Neural crest cell (in vitro differentiated cells): ENCODE data around the gene BRPF1. TPM values are rescaled to one million over a fixed set of nuclear protein-coding genes. Genes with fewer than 3 reads are reported as not detected.

Source experiments
- DNase-seq: peaks from one replicate; pipeline ENCODE4 v3.0.0; 2021; ENCODE audit warnings: low read depth, mixed read lengths, low spot score
- H3K27ac Mint-ChIP-seq: one replicate; pipeline ENCODE4 v1.8.0; 2021; ENCODE audit warnings: mild to moderate bottlenecking, mixed read lengths; ENCODE audit not compliant: unreplicated experiment
- H3K27me3 Mint-ChIP-seq: 2 replicates; pipeline ENCODE4 v1.8.0; 2021; ENCODE audit warnings: low read depth, mild to moderate bottlenecking, mixed read lengths
- H3K36me3 Mint-ChIP-seq: 2 replicates; pipeline ENCODE4 v1.8.0; 2021; ENCODE audit warnings: low read depth, mild to moderate bottlenecking, mixed read lengths
- H3K4me1 Mint-ChIP-seq: 2 replicates; pipeline ENCODE4 v1.8.0; 2021; ENCODE audit warnings: mixed read lengths
- H3K4me3 Mint-ChIP-seq: one replicate; pipeline ENCODE4 v1.8.0; 2021; ENCODE audit warnings: mild to moderate bottlenecking, mixed read lengths
- H3K9me3 Mint-ChIP-seq: 2 replicates; pipeline ENCODE4 v1.8.0; 2021; ENCODE audit warnings: mixed read lengths
- total RNA-seq: library from RNA; stranded (reverse); gene quantifications from 2 replicates; pipeline ENCODE4 v1.2.1, GENCODE V29; 2021
- TF ChIP-seq, protein P1 (sequence below): fragments of 200-600 bp; sonication (generic); conservative IDR thresholded peaks from 2 replicates; pipeline ENCODE4 v1.5.0; 2021; ENCODE audit warnings: antibody characterized with exemption, mild to moderate bottlenecking

The BRPF1 gene
- total RNA-seq, 1 donor from 2014 or later = 39.2 TPM

GRCh38 chr3:9703736-9704346 lies 27.7 kb upstream of the BRPF1 start, which contains the start of gene CPNE9:
Gene CPNE9 (plus strand): TSS chr3:9703833. CDS start chr3:9703997, 164 bp downstream.
- H3K36me3 Mint-ChIP-seq = no peaks in the 10 kb centered on the region
- no peak within 1 kb of the TSS for H3K27ac Mint-ChIP-seq
- H3K27me3 Mint-ChIP-seq = peaks cover 54% of the 10 kb centered on the region
- H3K4me3 Mint-ChIP-seq = peak within 1 kb of the TSS; percentile 81
- TF ChIP-seq, protein P1, sequence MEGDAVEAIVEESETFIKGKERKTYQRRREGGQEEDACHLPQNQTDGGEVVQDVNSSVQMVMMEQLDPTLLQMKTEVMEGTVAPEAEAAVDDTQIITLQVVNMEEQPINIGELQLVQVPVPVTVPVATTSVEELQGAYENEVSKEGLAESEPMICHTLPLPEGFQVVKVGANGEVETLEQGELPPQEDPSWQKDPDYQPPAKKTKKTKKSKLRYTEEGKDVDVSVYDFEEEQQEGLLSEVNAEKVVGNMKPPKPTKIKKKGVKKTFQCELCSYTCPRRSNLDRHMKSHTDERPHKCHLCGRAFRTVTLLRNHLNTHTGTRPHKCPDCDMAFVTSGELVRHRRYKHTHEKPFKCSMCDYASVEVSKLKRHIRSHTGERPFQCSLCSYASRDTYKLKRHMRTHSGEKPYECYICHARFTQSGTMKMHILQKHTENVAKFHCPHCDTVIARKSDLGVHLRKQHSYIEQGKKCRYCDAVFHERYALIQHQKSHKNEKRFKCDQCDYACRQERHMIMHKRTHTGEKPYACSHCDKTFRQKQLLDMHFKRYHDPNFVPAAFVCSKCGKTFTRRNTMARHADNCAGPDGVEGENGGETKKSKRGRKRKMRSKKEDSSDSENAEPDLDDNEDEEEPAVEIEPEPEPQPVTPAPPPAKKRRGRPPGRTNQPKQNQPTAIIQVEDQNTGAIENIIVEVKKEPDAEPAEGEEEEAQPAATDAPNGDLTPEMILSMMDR = no peak
- peak; percentile 14 for DNase-seq
- H3K4me1 Mint-ChIP-seq = peaks cover 4% of the 10 kb centered on the region
- H3K9me3 Mint-ChIP-seq = no peaks in the 10 kb centered on the region

DNA sequence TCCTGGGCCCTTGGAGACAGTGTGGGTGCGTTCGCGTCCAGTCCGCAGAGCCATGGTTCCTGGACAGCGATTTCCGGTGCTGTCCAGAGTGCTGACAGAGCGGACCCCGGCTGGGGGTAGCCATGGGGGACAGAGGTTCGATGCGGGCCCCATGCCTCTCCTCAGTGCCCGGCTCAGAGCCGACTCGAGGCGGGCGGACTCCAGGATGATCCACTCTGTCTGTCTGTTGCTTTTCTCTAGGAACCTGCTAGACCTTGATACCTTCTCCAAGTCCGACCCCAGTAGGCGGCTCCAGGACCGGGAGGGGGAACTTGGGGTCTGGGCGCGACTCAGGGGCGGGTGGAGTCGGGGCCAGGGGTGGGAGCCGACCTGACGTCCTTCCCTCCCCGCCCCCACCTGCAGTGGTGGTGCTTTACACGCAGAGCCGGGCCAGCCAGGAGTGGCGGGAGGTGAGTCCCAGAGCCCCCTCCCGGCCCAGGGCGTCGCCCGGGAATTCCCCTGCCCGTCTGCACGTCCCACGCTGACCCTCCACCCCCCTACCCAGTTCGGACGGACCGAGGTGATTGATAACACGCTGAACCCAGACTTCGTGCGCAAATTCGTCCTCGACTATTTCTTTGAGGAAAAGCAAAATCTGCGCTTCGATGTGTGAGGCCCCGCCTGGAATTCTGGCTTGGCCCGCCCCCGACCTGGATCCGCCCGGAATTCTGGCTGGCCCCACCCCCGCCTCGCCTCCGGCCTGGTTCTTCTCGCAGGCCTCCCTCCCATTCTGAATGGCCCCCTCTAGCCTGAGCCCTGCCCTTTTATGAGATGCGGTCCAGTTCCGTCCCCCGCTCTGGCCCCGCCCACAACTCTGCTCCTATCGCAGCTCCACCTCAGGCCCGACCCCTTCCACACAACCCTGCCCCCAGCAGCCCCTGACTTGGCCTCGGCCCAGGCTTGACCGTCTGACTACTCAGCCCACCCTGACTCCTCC lies 26.9 kb upstream of the BRPF1 start:
- TF ChIP-seq, protein P1 = no peak
- Mint-ChIP-seq H3K4me3 (peak overlapping the region; percentile 81), H3K27ac (no peak overlapping the region), H3K4me1 (peaks cover 4% of the 10 kb centered on the region), H3K27me3 (peaks cover 54% of the 10 kb centered on the region), H3K36me3 (no peaks in the 10 kb centered on the region), H3K9me3 (no peaks in the 10 kb centered on the region)
- peak; percentile 59 for DNase-seq

DNA sequence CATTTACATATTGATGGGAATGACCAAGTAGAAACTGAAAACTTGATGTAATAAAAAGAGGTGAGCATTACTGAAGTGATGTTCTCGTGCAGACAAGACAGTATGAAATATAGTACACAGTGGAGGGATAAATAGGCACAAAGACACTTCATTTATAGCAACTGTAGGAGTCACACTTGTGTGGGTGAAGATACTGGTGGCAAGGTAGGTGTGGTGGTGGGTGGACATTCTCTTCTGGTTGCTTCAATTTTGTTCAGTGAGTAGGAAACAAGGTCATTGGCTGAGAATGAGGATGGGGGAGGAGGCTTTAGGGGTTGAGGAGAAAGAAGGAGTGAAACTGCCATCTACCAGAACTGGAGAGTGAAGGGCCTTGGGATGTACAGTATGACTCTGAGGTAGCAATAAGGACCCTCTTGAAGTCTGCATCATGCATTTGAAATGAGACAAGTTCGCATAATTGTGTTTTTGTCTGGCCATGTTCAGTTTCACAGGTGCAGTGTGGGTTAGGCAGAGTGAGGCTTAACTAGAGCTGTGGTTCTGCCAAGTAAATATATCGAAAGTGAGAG lies 21.3 kb upstream of the BRPF1 start:
- no peaks in the 10 kb centered on the region for H3K36me3 Mint-ChIP-seq
- no peak overlapping the region for H3K27ac Mint-ChIP-seq
- no peaks in the 10 kb centered on the region for H3K4me1 Mint-ChIP-seq
- no peak for DNase-seq
- H3K4me3 Mint-ChIP-seq = no peak overlapping the region
- no peaks in the 10 kb centered on the region for H3K9me3 Mint-ChIP-seq
- TF ChIP-seq, protein P1 = no peak
- peaks cover 57% of the 10 kb centered on the region for H3K27me3 Mint-ChIP-seq

DNA sequence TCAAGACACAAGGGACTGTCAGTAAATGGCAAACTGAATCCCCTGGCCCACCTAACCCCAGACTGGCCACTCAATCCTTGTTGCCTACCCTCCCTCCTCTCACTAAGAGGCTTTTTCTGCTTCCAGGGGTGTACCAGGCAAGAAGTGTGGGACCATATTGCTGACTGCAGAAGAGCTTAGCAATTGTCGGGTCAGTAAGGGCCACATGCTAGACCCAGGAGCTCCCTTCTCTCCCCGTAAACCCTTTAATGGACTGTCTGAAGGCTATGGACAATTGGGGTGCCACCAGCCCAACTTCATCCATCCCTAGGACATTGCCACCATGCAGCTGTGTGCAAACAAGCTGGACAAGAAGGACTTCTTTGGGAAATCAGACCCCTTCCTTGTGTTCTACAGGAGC lies 19.1 kb upstream of the BRPF1 start:
- Mint-ChIP-seq H3K9me3 (no peaks in the 10 kb centered on the region), H3K4me3 (no peak overlapping the region), H3K27me3 (peaks cover 55% of the 10 kb centered on the region), H3K27ac (no peak overlapping the region), H3K36me3 (no peaks in the 10 kb centered on the region), H3K4me1 (no peaks in the 10 kb centered on the region)
- DNase-seq = no peak
- TF ChIP-seq, protein P1 = no peak

DNA sequence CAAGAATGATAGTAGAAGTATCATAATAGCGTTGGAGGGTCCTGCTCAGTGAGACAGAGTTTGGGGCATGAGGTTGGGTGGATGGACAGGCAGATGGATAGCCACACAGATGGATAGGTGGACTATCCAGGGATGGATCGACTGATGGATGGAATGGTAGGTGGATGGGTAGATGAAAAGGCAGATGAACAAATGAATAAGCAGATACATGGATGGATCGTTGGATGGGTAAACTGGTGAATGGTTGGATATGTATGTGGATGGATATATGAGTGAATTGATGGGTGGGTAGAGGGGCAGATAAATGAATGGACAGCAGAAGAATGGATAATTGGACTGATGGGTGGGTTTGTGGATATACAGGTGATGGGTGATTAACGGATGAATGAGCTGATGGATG lies 18.4 kb upstream of the BRPF1 start:
- Mint-ChIP-seq H3K4me3 (no peak overlapping the region), H3K36me3 (no peaks in the 10 kb centered on the region), H3K9me3 (no peaks in the 10 kb centered on the region), H3K27me3 (peaks cover 57% of the 10 kb centered on the region), H3K4me1 (no peaks in the 10 kb centered on the region), H3K27ac (no peak overlapping the region)
- TF ChIP-seq, protein P1 = no peak
- DNase-seq = no peak
